ENCODE measurements around the gene PHKG2.
"Not testable (repeated sequence)": the region's sequence is repeated elsewhere in the genome, so short reads cannot be mapped to it uniquely, and the experiment has no call there.

Gene PHKG2

DNA sequence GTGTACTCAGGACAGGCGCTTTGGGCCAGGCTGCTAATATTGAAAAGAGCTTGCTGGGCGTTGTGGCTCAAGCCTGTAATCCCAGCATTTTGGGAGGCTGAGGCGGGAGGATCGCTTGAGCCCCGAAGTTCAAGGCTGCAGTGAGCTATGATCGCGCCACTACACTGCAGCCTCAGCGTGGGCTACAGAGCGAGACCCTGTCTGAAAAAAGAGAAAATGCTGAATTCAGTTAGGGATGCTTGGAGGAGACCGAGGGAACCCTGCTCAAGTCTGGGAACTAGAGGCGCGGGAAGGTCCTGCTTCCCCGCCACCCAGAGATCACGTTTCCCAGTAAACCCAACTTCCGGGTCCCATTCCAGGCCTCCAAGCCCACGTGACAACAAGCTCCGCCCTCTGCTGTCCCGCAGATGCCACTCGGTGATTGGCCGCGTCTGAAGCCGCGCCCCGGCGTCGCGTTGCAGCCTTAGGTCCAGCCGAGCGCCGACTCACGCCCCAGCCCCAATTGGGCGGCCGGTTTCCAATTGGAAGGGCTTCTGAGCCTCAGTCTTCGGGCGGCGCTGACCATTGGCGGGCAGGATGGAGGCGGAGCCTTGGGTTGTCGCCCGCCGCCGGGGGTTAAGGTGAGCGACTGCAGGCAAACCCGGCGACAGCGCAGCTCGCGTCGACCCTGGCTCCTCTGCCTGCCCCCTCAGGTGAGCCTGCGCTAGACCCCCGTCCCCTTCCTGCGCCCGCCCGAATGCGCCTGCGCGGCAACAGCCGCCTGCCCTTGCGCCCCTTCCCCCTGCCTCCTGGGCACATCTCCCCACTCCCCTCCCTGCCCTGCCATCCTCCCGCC lies at the start of gene PHKG2:
Gene PHKG2, plus strand, starts transcription at position 627 of the 835 bp plus-strand sequence. CDS start 396 bp downstream, outside the sequence.
- peak; percentile 94 for DNase-seq (ENCODE audit: low read depth)

GRCh38 chr16:30698816-30699614 lies 49.2 kb upstream of the PHKG2 start, which contains the start of gene SRCAP:
SRCAP (plus strand) TSS chr16:30699171; CDS start chr16:30700825, 1,654 bp downstream.
- DNase-seq (ENCODE audit: low read depth): peak; percentile 75

- DNase-seq (ENCODE audit: low read depth): no peak
Measured at GRCh38 chr16:30699615-30700099, 48.6 kb upstream of the PHKG2 start.

GRCh38 chr16:30700491-30700890 lies 47.7 kb upstream of the PHKG2 start:
- DNase-seq (ENCODE audit: low read depth): no peak

DNA sequence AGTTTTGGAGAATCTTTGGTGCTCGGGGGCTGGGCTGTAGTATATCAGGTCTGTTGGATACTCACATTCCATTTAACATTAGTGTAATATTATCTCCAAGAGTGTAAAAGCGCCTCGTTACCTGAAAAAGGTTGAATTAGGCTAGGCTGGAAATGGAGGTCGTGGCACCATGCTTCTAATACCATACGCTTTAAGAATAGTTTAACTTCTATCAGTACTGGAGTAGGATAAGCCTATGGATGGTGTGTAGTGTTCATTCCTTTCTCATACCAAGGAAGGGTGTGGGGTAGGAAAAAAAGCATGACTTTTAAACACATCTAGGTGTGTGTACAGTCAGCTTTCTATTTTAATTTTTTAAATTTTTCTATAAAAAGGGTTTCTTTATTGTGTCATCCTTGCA lies 47.3 kb upstream of the PHKG2 start:
- no peak for DNase-seq (ENCODE audit: low read depth)

- DNase-seq (ENCODE audit: low read depth): not testable (repeated sequence)
Measured at GRCh38 chr16:30703071-30703470, 45.2 kb upstream of the PHKG2 start.

- DNase-seq (ENCODE audit: low read depth): no peak
Measured at GRCh38 chr16:30703971-30704370, 44.3 kb upstream of the PHKG2 start.

DNA sequence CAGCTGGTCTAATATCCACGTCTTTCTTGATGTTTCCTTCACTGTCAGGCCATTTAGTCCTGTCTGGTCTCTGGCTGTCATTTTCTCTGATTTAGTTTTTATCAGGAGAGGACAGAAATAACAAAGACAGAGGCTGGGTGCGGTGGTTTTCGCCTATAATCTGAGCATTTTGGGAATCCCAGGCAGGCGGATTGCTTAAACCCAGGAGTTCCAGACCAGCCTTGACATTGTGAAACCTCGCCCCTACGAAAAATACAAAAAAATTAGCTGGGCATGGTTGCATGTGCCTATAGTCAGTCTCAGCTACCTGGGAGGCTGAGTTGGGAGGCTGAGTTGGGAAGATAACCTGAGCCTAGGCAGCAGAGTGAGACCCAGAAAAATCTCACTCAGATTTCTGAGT lies 42.2 kb upstream of the PHKG2 start:
- no peak for DNase-seq (ENCODE audit: low read depth)

- DNase-seq (ENCODE audit: low read depth): no peak
Measured at GRCh38 chr16:30710971-30711370, 37.3 kb upstream of the PHKG2 start.

DNA sequence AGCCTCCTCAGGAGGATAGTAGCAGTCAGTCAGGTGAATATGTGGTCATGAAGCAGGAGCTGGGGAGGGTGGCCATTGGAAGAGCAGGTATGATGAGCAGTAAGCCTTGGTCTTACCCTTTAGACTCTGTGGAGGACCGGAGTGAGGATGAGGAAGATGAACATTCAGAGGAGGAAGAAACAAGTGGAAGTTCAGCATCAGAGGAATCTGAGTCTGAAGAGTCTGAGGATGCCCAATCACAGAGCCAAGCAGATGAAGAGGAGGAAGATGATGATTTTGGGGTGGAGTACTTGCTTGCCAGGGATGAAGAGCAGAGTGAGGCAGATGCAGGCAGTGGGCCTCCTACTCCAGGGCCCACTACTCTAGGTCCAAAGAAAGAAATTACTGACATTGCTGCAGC lies 36.5 kb upstream of the PHKG2 start:
- no peak for DNase-seq (ENCODE audit: low read depth)

DNA sequence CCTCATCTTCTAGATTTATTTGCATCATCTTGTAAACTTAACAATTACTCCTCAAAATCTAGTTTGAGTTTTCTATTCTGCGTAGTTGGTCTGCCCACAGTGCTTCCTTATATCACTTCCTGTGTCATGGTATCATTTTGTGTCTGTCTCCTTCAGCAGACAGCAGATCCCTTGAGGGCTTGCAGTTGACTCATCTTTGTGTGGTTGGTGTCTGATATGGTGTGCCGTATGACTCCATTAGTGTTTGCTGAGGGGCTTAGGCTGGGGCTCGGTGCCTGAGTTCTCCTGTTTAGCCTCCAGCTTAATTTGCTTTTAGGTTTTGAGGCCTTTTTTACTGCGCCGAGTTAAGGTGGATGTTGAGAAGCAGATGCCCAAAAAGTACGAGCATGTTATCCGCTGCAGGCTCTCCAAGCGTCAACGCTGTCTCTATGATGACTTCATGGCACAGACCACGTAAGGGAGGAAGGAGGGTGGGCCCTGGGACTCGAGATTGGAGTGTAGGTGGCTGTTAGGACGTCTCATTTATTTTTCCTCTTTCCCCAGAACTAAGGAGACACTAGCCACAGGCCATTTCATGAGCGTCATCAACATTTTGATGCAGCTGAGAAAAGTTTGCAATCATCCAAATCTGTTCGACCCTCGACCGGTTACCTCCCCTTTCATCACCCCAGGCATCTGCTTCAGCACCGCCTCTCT lies 32.3 kb upstream of the PHKG2 start:
- no peak for DNase-seq (ENCODE audit: low read depth)

DNA sequence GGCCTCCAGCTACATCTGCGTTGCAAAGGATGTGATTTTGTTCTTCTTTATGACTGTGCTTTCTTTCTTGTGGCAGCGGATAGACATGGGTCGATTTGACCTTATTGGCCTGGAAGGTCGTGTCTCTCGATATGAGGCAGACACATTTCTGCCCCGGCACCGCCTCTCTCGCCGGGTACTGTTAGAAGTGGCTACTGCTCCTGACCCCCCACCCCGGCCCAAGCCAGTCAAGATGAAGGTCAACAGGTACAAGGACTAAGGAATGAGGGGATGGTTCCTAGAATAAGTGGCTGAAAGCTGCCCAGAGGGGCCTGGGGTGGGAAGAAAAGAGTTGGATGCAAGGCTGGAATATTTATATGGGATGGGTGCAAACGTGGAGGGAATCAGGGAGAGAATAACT lies 28.1 kb upstream of the PHKG2 start:
- DNase-seq (ENCODE audit: low read depth): no peak

GRCh38 chr16:30720694-30721093 lies 27.5 kb upstream of the PHKG2 start:
- no peak for DNase-seq (ENCODE audit: low read depth)

DNA sequence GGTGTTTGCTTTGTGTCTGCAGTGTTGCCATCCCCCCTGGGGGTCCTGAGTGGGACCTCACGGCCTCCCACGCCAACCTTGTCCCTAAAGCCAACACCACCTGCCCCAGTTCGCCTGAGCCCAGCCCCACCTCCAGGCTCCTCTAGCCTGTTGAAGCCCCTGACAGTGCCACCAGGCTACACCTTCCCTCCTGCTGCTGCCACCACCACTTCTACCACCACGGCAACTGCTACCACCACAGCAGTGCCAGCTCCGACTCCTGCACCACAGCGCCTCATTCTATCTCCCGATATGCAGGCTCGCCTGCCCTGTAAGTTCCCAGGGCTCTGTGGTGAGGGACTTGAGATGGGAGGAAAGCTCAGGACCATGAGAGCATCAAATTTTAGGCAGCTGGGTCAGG lies 27.1 kb upstream of the PHKG2 start:
- DNase-seq (ENCODE audit: low read depth): no peak

DNA sequence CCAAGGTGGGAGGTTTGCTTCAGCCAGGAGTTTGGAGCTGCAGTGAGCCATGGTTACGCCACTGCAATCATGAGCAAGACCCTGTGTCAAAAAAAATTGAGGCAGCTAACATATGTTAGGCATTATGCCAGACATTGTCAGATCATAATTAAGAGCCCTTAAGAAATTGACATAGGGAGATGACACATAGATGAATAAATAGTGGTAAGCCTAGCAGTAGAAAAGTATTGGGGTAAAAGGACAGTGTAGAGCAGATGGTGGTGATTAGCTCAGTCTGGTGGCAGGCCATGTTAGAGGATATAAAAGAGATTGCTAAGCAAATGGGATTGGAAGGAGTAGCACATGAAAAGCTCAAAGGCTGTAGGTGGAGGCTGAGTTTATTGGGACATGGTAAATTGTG lies 26.6 kb upstream of the PHKG2 start:
- DNase-seq (ENCODE audit: low read depth): no peak

DNA sequence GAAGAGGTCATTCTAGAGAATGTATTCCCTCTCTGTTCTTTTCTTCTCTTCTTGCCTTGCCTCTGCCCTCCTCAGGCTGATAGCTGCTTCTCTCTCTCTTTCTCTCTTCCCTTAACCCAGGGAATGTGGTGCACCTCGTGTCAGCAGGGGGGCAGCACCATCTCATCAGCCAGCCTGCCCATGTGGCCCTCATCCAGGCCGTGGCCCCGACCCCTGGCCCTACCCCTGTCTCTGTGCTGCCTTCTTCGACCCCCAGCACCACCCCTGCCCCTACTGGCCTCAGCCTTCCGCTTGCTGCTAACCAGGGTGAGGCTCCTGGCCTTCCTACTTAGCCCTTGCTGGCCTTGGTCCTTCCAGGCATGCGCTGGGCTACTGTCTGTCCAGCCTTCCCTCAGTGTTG lies 25.8 kb upstream of the PHKG2 start:
- no peak for DNase-seq (ENCODE audit: low read depth)

DNA sequence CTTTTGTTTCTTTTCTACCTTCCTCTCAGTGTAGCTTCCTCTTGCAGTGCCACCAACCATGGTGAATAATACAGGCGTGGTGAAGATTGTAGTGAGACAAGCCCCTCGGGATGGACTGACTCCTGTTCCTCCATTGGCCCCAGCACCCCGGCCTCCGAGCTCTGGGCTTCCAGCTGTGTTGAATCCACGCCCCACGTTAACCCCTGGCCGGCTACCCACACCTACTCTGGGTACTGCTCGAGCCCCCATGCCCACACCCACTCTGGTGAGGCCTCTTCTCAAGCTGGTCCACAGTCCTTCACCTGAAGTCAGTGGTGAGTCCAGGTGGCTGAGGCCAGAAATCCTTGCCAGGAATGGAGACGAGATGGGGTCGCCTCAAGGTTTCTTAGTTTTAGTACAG lies 25.3 kb upstream of the PHKG2 start:
- no peak for DNase-seq (ENCODE audit: low read depth)

GRCh38 chr16:30723725-30724355 lies 24.4 kb upstream of the PHKG2 start:
- DNase-seq (ENCODE audit: low read depth): no peak

DNA sequence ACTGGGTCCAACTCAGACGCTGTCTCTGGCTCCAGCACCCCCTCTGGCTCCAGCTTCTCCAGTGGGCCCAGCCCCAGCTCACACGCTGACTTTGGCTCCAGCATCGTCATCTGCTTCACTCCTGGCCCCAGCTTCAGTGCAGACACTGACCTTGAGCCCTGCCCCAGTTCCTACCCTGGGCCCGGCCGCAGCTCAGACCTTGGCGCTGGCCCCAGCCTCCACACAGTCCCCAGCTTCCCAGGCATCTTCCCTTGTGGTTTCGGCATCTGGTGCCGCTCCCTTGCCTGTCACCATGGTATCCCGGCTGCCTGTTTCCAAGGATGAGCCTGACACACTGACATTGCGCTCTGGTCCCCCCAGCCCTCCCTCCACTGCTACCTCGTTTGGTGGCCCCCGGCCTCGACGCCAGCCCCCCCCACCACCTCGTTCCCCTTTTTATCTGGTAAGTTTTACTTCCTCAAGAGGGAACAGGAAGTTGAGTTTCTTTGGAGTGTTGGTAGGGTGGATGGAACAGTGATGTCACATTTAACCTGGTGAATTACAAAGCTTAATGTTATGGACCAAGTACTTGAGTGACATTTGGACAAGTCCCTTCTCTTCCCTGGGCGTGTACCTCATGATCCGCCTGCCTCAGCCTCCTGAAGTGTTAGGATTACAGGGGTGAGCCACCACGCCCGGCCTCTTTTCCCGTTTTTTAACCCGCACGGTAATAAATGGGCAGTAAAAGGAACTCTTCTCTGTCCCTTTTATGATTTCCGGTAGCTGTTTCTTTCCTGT lies 23.4 kb upstream of the PHKG2 start:
- DNase-seq (ENCODE audit: low read depth): no peak

GRCh38 chr16:30725418-30725792 lies 22.8 kb upstream of the PHKG2 start:
- no peak for DNase-seq (ENCODE audit: low read depth)

DNA sequence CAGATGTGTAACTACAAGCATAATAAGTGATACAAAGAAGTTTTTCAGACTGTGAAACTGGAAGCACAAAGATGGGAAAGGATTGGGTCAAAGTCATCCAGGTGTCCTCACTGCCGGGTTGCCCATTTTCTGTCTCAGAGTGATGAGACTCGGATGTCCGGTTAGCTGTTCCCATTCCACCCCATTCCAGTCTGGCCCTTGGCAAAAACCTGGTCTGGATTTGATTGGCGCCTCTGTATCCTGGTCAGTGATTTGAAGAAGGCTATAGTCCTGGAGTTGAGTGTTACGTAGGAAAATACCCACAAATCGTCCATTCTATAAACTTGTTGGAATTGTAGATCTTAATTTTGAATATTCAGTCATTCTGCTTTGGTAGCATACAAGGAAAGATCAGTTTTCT lies 19.9 kb upstream of the PHKG2 start:
- no peak for DNase-seq (ENCODE audit: low read depth)

Measured in activated T-helper 9 cell treated with anti-CD3 and anti-CD28 coated beads, Interleukin-2, amount 50 U/mL, for 16 hours (primary cell).